GM12872 (cell line): Measurements from ENCODE around the gene MCRIP2.

ENCODE experiments used
- TF ChIP-seq, protein P1 (sequence below): IDR thresholded peaks from 3 replicates; pipeline ENCODE4 v1.5.1; 2011; ENCODE audit warnings: low read depth, mild to moderate bottlenecking, low read length, moderate library complexity; ENCODE audit not compliant: insufficient read depth

MCRIP2 gene

GRCh38 chr16:658679-659571 lies 17.3 kb downstream of the MCRIP2 start:
- TF ChIP-seq, protein P1, sequence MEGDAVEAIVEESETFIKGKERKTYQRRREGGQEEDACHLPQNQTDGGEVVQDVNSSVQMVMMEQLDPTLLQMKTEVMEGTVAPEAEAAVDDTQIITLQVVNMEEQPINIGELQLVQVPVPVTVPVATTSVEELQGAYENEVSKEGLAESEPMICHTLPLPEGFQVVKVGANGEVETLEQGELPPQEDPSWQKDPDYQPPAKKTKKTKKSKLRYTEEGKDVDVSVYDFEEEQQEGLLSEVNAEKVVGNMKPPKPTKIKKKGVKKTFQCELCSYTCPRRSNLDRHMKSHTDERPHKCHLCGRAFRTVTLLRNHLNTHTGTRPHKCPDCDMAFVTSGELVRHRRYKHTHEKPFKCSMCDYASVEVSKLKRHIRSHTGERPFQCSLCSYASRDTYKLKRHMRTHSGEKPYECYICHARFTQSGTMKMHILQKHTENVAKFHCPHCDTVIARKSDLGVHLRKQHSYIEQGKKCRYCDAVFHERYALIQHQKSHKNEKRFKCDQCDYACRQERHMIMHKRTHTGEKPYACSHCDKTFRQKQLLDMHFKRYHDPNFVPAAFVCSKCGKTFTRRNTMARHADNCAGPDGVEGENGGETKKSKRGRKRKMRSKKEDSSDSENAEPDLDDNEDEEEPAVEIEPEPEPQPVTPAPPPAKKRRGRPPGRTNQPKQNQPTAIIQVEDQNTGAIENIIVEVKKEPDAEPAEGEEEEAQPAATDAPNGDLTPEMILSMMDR: 0 out of 3 replicates have a peak, but pooled peaks have one; percentile 10

DNA sequence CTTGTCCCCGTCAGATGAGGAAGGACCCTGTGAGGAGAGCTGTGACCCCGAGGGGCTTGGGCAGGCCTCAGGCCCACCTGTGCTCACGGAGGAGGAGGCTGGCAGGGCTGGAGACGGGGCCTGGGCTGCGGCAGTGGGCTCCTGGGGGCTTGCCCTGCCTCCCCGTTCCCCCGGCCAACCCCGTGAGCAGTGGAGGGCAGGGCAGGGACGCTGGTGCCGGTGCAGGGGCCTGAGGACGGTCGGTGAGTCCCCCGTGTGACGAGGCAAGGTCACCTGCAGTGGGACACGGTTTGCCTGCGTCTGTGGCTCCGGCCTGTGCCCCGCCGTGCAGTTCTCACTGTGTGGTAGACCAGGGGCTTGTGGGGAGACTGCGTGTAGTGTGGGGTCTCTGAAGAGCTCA lies 18.0 kb downstream of the MCRIP2 start:
- TF ChIP-seq, protein P1: no peak

GRCh38 chr16:660132-660458 lies 18.5 kb downstream of the MCRIP2 start:
- TF ChIP-seq, protein P1: no peak

DNA sequence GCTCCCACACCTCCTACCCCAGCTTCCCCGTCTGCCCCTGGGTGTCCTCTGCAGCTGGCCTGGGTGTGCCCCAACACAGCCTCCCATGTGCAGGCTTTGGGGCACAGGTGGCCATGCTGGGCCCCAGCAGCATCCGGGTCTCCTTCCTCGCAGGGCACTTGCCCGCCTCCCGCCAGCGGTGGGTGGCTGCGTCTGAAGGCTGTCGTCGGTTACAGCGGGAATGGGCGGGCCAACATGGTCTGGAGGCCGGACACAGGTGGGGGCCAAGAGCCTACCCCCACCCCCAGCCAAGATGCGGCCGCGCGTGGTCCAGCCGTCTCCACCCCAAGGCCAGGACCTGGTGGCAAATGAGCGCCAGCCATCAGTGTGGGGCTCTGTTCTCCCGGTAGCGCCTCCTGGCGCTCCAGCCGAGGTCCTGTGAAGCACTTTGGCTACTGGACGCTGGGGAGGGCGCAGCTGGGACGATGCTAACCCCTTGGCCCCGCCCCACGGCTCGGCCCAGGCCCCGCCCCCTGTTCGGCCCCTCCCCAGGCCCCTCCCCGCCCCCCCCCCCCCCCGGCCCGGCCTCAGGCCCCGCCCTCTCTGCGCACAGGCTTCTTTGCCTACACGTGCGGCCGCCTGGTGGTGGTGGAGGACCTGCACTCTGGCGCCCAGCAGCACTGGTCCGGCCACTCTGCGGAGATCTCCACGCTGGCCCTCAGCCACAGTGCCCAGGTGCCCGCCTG lies 19.0 kb downstream of the MCRIP2 start:
- TF ChIP-seq, protein P1: peak; percentile 51

DNA sequence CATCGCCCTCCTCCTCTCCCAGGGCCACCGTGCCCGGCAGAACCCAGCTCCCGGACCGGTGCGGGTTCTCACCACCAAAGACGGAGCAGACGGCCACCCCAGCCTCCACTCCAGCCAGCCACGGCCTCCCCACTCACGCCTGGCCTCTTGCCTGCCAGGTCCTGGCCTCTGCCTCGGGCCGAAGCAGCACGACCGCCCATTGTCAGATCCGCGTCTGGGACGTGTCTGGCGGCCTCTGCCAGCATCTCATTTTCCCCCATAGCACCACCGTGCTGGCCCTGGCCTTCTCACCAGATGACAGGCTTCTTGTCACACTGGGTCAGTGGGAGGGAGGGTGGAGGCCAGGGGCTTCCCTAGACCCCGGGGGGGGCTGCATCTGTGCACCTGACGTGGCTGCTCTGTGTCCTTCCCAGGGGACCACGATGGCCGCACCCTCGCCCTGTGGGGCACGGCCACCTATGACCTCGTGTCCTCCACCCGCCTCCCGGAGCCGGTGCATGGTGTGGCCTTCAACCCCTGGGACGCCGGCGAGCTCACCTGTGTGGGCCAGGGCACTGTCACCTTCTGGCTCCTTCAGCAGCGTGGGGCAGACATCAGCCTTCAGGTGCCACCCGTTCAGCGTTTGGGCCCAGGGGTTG lies 19.7 kb downstream of the MCRIP2 start:
- TF ChIP-seq, protein P1: no peak

GRCh38 chr16:662095-662494 lies 20.5 kb downstream of the MCRIP2 start:
- TF ChIP-seq, protein P1: no peak

- TF ChIP-seq, protein P1: no peak
Measured at GRCh38 chr16:662597-662996, 21.0 kb downstream of the MCRIP2 start.
